HG03558 (cell line): ENCODE results near the gene JCHAIN.
A peak's percentile ranks its signal among the peaks of the same experiment; 100 is the strongest.
"Not testable (repeated sequence)": the region's sequence is repeated elsewhere in the genome, so short reads cannot be mapped to it uniquely, and the experiment has no call there.

Experiments
- ATAC-seq: cut with Tn5 transposase; IDR thresholded peaks from one replicate; pipeline ENCODE4 v1.9.1; 2021; ENCODE audit warnings: moderate number of reproducible peaks; ENCODE audit not compliant: unreplicated experiment; ENCODE audit errors: extremely low read depth

JCHAIN gene

DNA sequence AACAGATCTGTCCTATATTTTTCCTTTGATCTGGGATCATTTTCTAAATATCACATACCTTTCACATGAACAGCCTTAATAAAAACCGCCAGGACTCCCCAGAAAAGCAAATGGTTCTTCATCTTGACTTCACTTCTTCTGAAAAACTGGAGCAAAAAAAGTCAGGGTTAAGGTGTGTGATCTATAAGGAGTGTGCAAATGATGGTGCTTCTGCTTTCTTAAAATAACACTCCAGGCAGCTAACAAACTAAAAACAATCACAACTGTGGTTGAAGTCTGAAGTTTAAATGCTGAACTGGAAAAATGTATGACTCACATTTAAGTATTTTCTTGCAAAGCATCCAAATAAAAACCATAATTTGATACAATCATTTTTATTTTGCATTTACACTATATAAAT lies at the start of gene JCHAIN:
JCHAIN (minus strand) TSS at position 140 of the 400 bp plus-strand sequence; CDS start at position 122, 18 bp downstream.
- peak; percentile 36 for ATAC-seq

DNA sequence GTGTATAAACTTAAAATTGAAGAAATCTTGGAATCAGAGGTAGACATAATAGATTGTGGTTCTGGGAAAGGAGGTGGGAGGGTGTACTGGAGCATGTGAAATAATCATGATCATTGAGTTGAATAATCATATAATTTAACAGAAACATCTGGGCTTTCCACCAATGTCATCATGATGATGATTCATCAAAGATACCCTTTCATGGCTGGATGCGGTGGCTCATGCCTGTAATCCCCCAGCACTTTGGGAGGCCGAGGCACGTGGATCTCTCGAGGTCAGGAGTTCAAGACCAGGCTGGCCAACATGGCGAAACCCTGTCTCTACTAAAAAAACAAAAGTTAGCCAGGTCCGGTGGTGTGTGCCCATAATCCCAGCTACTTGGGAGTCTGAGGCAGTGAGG lies 48.8 kb upstream of the JCHAIN start:
- ATAC-seq = peak; percentile 7

DNA sequence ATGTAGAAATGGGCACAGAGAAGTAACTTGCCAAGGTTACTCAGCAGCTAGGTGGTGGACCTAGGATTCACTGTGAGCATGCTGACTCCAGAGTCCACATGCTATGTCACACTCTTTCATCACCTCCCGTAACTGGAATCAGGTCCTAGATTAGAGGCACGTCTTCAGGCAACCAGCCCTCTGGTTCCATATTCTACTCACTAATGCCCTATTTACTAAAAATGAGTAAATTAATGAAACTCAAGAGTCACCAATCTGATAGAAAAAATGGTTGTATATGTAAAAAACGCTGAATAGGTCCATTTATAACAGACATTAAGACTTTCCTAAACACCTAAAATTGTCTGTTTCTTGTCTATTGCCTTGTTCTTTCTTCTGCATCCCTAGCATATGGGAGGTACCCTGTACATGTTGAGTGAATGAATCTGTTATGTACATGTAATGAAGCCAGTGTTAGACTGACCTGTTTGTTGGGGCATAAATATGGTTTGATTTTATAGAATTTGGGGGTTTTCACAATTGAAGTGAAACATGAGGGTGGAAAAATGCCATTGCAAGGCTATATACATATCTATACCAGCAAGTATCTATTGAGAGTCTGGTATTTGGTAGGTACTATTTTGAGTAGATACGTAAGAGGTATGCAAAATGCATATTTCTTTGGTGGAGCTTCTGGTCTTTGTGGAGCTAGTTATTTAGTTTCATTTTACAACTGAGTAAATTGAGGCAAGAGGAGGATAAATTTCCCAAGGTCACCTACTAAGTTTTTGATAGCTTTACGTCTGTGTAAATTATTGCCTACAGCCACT lies 48.0 kb upstream of the JCHAIN start:
- ATAC-seq = peak; percentile 45

DNA sequence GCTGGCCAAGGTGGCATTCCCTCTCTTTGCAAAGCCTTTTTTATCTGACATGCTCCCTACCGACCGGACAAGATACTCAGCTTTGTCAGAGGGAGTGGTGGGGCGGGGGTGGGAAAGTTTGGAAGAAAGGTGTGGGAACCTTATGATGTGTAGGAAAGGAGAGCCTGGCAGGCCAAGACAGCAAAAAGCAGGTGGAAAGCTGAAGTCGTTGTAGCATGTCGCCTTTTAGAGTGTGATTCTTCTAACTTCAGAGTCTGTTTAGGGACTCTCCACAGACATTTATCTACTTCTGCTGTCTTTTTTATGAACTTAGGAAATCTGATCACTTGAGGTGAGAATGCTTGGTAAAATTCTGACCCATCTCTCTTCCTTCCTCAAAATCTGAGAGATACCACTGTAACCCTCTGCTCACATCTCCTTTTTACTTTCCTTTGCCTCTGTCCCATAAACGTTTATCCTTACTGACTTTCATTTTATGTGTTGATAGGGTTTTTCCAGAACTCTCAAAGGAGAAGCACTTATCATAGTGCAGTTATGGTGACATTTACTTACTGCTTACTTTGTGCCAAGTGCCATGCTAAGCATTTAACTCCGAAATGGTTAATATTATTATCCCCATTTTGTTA lies 47.3 kb upstream of the JCHAIN start:
- ATAC-seq = peak; percentile 20

DNA sequence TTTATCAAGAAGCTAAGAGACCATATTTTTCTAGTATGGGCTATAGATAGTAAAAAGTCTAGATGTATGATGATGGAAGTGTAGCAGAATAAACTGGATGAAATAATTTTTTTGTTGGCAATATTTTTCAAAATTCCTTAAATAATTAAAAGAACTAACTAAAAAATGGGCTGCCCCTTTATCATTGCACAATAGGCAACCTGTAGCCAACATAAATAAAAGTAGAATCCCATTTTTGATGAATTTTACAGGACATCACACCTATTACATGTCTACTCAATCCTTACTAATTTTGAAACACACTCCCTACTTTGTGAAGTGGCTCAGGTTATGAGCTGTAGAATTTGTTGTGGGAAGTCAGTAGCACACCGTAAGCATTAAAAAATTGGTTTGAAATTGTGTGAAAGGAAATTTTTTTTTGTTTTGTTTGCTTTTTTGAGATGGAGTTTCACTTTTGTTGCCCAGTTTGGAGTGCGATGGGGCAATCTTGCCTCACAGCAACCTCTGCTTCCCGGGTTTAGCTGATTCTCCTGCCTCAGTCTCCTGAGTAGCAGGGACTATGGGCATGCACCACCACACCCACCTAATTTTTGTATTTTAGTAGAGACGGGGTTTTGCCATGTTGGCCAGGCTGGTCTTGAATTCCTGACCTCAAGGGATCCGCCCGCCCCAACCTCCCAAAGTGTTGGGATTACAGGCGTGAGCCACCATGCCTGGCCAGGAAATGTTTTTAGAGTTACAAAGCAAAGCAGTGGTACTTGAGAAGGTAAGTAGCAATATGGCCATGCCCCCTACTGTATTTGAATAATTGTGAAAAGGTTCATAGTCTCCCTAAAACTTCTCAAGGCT lies 46.5 kb upstream of the JCHAIN start:
- no peak for ATAC-seq

DNA sequence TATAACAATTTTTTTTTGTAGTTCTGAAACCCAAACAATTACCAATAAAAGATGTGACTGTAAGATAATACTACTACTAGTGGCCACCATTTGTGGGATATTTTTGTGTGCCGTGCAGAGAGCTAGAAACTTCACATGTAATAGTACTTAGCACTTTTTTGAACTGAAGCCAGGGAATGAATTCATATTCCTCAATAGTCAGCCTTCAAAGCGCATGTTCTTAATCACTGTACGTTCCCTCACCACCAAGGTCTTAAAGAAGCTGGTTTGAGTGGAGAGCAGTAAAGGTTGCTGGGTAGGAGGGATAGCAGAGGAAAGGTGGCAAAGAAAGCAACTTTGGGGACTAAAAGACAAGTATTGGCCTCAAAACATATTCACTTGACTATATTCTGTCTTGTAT lies 45.8 kb upstream of the JCHAIN start:
- ATAC-seq = no peak

DNA sequence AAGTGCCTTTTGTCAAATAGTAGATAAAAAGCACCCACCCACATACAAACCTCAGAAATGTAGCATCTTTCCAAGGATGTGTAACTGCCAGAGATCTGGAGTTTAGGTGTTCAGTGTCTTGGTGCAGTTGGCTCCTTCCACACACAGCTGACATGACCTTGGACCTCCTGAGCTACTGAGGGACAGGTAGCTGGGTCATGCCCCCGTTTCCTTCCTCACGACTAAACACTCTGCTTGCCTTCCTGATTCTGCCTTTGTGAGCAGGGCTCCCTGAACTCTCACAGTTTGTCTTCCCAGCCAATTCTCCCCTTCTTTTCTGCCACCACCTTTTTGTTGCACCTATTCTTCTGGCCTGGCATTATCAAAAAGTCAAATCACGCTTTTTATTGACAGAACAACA lies 45.3 kb upstream of the JCHAIN start:
- ATAC-seq = no peak

DNA sequence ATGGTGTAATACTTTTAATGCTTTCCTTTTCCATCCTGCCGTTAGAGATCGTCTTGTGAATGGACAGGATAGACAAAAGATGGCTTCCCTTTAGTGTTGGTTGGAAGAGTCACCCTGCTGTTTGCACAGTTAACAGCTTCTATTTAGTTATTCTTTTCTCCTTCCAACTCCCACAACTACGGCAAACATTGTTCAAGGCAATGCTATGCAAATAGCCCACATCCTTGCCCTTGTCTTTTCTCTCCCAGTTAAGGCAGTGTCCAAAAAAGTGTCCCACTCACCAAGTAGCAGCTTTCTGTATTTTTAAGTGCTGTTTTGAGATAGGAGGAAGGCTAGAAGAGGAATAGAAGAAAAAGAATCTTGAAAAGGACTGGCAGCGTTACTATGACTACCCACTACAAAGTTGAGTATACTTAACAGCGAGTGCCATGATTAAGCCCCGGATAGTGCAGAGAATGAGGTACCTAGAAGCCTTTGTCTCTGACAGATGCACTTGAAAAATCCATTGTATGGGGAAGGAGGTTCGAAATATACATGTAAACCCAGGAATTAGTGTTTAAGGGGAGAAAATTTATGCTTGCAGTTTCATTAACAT lies 43.4 kb upstream of the JCHAIN start:
- no peak for ATAC-seq

GRCh38 chr4:70706516-70706915 lies 40.2 kb upstream of the JCHAIN start:
- ATAC-seq = no peak

- no peak for ATAC-seq
These were observed 39.7 kb upstream of the JCHAIN start for GRCh38 chr4:70706044-70706461.

DNA sequence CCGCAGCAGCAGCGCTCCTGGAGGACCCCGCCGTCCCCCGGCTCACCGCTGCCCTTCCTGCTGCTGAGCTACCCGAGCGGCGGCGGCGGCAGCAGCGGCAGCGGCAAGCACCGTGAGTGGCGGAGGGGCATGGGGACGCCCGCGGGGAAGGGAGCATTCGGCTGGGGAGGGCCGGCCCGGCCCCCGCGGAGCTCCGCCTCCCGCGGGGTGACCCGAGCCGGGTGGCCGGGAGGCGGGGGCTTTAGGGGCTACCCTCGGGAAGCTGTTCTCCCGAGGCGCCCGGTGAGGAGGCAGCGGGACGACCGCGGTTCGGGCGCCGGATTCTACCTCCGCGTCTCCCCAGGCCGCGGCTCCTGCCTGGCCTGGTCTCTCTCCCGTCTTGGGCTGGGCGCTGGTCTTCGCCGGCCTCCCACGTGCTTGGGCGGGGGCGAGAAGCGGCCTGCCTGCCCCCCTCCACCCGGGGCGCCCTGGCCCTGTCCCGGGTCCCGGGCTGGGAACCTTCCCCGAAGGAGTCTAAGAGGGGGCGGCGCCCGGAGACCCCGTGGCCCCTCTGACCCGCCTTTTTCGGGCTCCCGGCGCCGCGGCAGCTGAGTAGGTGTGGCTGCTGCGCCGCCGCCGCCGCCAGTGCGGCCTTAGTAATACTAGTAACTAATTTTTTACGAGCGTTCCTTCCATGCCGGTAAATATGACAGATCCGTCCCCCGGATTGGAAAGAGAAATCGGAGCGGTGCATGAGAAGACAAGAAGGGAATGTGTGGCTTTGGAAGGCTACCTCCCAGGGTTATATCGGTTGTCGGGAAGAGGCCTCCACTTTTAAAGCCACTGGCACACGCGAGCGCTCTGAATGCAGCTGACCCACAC lies 39.1 kb upstream of the JCHAIN start:
- ATAC-seq = peak; percentile 39

DNA sequence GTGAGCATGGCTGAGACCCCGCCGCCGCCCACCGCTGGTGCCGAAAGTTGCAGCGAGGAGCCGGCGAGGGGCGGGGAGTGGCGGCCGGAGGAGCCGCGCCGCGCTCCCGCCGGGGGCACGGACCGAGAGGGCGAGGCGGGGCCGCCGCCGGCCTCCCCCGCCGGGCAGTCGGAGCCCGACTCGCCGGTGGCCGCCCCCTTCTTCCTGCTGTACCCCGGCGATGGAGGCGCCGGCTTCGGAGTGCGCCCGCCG lies 38.5 kb upstream of the JCHAIN start:
- ATAC-seq = peak; percentile 17

GRCh38 chr4:70704215-70704930 lies 38.1 kb upstream of the JCHAIN start:
- peak; percentile 27 for ATAC-seq

GRCh38 chr4:70703619-70704214 lies 37.4 kb upstream of the JCHAIN start:
- no peak for ATAC-seq

GRCh38 chr4:70702592-70702991 lies 36.3 kb upstream of the JCHAIN start:
- ATAC-seq = not testable (repeated sequence)

DNA sequence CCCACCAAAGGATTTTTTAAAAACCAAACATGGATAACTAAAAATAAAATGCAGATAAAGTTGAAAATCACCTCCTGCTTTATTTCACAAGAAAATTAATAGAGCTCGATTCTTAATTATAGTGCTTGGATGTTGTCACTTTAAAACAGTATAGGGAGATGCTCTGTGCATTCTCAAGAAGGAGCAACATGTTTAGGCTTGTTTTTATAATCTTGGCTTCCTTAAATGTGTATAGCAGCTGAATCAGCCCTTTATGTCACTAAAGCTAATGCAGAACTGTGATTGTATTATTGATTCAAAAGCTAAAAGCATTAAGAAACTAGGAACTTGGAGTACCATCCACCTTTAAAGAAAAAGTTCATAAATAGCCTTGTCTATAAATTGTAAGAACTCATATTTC lies 35.0 kb upstream of the JCHAIN start:
- no peak for ATAC-seq

DNA sequence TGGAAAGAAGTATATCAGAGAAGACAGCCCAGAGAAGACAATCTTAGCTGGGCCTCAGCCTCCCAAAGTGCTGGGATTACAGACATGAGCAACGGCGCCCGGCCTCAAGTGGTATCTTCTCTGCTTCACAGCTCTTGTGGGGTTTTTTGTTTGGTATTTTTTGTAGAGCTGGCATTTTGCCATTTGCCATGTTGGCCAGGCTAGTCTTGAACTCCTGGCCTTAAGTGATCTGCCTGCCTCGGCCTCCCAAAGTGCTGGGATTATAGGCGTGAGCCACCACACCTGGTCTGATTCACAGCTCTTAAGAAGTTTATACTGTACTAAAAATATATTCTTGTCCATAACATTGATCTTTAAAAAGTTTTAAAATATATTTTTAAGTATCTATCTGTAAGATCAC lies 34.4 kb upstream of the JCHAIN start:
- ATAC-seq = no peak

DNA sequence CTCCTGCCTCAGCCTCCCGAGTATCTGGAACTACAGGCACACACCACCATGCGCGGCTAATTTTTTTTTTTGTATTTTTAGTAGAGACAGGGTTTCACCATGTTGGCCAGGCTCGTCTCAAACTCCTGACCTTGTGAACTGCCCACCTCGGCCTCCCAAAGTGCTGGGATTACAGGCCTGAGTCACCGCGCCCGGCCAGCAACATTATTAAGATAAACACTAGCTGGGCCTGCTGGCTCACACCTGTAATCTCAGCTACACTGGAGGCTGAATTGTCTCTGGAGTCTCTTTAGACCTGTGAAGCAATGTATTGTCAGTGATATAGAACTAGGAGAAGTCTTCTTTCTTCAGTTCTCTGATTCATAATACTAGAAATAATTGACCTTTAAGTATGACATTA lies 32.1 kb upstream of the JCHAIN start:
- ATAC-seq = not testable (repeated sequence)

DNA sequence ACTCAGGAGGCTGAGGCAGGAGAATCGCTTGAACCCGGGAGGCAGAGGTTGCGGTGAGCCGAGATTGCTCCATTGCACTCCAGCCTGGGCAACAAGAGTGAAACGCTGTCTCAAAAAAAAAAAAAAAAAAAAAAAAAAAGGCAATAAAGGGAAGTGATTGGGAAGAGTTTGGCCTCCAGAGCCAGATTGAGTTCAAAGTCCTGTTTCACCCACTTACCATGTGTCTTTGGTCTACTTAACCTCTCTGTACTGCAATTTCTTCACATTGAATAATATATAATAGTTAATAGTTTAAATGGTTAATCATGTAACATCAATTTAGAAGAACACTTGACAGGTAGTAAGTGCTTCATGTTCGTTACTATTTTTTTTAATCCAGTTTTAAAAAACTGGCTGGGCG lies 28.3 kb upstream of the JCHAIN start:
- ATAC-seq = not testable (repeated sequence)
